ENCODE measurements around the gene MRPL34.
A peak's percentile ranks its signal among the peaks of the same experiment; 100 is the strongest.
"Not testable (repeated sequence)": the region's sequence is repeated elsewhere in the genome, so short reads cannot be mapped to it uniquely, and the experiment has no call there.

The MRPL34 gene

DNA sequence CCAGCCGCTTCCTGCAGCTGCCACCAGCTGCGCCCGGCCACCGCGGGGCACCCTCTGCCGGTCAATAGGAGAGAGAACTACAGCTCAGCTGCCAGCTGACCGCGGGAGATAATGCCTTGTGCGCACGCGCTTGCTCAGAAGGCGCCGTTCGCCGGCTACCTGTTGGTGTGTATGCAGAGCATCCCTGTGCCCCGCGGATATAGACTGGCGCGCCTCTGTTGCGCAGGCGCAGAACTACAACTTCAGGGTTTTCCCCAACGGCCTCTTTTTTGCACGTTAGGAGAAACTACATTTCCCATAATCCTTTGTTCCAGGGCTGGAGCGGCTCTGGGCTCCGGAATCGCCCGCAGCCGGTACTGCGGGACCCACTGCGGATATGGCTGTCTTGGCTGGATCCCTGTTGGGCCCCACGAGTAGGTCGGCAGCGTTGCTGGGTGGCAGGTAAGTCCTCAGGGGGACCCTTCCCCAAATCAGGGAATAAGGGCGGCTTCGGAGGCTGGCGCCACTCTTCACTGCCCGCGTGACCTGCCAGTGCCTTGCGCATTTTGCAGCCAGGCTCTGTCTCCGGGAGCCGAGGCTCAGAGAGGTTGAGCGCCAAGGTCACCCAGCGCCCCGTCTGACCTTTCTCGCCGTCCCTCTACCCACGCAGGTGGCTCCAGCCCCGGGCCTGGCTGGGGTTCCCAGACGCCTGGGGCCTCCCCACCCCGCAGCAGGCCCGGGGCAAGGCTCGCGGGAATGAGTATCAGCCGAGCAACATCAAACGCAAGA is at the start of gene MRPL34:
Gene MRPL34 (plus strand): TSS at position 356 of the 768 bp plus-strand sequence. CDS start 21 bp downstream, at position 377.
- peak; percentile 74 for DNase-seq (ENCODE audit: low read depth)

DNA sequence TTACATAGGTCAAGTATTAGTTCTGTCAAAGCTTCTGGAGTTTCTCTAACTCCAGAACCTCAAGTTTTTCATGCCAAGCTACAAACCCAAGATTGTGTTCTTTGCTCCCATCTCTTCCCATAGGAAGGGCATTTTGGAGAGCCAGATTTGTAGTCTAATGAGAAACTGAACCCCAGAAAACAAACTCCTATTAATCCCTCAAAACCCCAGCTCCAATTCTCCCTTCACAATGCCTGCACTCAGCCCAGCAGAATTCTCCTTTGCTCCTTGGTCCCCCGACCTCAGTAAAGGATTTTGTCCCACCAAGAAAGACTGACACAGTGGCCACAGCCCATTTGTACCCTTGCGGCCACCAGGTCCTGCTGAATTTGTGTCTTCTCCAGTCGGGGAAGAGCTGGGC is 49.5 kb upstream of the MRPL34 start:
- DNase-seq (ENCODE audit: low read depth) = no peak

DNA sequence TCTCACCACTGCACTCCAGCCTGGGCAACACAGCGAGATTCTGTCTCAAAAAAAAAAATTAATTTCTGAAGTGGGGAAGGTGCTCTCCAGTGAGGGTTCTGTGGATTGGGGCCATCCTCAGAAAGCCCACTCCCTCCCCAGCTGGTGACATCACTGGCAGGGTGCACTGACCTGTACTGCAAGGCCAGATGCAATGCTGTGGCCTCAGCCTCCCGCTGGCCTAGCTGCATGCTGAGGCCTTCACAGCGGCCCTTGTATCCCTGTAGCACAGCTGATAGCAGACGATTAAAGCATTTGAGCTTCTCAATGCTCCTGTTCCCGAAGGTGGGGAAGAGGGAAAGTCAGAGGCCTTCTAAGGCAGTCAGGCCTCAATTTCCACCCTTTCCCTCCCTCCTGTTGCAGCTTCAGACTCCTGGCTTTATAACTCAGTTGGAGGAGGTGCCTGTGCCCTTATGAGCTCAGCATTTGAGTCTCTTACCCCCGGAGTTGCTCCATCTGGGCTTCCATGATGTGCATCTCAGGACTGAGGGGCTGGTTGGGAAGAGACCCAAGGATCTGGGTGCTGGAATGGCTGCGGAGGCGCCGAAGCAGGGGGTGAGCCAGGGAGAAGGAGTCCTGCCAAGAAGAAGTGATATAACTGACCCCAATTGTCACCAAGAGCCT is 46.4 kb upstream of the MRPL34 start:
- DNase-seq (ENCODE audit: low read depth) = no peak

DNA sequence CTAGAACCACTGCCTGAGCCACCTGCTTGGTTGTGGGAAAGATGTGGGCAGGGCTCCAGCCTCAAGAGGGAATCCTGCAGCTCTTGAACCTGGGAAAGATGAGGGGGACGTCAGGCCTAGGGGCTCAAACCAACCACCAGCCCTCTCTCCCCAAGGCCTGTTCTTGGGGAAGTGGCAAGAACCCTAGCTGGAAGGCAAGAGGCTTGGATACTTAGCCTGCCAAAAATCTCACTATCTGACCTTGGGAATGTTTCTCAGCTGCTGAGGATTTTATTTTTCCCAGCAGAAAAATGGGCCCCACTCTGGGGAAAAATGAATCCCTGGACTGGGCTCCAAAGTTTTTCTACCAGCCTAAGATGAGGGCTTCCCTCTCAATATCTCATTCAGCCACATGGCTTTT is 45.7 kb upstream of the MRPL34 start:
- DNase-seq (ENCODE audit: low read depth) = no peak

DNA sequence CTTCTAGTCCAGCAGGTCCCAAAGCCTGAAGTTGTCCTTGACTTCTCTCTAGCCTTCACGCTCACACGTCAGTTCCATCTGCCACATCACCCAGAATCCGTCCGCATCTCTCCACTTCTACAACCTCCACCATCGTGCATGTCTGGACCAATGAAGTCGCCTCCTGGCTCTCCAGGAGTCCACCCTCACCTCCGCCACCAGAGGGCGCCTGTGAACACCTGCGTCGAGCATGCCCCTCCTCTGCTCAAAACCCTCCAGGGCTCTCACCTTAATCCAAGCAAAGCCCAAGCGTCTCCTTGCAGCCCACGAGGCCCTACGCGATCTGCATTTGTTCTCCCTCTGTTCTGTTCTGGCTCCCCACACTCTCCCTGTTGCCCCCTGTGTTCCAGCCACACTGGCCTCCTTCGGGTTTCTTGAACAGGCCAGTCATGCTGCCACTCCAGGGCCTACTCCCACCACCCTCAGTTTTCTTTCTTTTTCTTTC is 44.8 kb upstream of the MRPL34 start:
- peak; percentile 80 for DNase-seq (ENCODE audit: low read depth)

DNA sequence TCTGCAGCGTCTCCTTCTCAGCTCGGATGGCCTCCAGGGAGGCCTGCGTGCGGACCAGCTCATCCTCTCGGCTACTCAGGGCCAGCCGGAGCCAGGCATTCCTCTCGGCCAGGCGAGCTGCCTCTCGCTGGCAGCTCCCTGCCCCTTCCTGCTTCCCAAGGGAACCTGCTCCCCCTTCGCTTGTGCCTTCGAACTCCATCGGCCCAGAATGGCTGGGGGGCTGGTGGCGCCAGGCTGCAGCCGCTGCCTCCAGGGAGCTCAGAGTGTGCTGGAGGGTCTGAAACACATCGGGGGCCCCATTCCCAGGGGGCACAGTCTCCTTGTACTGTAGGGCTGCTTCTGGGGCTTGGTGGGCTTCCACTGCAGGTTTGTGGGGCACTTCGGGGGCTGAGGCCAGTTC is 43.1 kb upstream of the MRPL34 start:
- no peak for DNase-seq (ENCODE audit: low read depth)

DNA sequence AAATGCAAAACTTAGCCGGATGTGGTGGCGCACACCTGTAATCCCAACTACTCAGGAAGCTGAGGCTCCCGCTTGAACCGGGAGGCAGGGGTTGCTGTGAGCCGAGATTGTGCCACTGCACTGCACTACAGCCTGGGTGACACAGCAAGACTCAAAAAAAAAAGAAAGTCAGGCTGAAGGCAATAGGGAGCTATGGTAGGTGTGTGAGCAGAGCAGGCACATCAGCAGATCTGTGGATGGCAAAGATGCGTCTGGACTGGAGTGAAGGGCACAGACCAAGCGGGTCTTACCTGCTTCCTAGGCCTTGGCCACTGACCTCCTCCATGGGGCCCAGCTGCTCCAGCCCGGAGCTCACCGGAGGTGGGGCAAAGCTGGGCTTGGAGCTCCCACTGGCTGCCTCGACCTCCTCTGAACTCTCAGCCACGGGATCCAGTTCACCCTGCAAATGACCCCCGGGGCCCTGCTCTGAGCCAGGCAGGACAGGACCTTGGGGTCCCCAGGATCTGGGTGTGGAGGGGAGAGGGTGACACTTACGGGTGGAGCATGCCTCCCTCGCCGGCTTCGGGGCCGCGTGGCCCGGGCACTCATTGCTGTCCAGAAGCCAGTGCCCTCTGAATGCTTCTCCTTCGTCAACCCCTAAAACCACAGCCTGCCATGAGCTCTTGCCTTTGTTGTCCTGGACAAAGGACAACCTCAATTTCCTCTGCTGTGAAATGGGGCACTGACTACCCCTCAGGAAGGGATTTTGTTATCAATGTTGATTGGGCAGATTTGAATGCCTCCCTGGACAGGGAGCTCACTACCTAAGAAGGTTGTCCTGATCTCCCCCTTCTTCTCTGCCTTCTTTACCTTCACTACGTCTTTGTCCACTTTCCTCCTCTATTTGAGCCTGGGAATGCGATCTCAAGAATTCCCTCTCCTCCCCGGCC is 41.7 kb upstream of the MRPL34 start:
- DNase-seq (ENCODE audit: low read depth) = no peak

DNA sequence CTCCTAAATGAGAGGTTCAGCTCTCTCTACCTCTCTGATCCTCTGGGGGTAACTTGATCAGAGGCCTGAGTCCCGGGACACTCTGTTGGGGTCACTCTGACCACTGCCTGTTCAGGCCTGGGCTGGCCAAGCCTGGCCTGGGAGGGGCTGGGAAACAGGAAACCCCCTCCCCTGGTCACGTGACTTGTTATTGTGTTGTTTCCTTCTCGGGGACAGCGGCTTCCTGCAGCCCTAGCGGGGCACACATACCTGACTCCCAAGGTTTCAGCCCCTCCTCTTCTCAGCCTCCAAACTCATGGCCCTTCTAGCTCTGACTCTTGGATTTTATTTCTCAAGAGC is 41.1 kb upstream of the MRPL34 start, which contains the start of gene USHBP1:
Gene USHBP1 (minus strand): TSS at position 105 of the 339 bp plus-strand sequence. CDS start 446 bp downstream, outside the sequence.
- DNase-seq (ENCODE audit: low read depth) = no peak

DNA sequence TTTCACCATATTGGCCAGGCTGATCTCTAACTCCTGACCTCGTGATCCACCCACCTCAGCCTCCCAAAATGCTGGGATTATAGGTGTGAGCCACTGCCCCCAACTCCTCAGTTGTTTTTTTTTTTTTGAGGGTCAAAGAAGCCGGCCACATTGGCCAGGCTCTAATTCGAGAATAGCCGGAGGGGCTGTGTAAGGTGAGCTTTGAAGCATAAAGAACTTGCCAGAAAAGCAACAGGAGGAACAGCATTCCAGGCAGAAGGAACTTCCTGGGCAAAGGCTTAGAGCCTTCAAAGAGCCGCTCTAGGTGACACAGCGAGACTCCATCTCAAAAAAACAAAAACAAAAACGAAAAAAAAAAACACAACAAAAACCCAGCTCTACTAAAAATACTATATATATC is 39.6 kb upstream of the MRPL34 start:
- no peak for DNase-seq (ENCODE audit: low read depth)

DNA sequence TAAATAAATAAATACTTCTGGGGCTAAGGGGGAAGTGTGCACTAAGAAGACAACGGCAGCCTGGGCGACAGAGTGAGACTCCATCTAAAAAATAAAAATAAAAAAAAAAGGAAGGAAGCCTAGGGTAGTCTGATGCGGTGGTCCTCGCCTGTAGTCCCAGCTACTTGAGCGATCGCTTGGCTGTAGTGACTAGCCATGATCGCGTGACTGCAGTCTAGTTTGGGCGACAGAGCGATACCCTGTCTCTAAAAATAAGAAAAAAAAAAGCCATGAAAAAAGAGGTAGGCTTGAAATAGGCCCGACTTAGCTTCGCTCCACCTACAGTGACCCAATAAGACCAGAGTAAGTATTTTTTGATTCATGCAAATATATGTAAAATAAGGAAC is 39.1 kb upstream of the MRPL34 start:
- no peak for DNase-seq (ENCODE audit: low read depth)

DNA sequence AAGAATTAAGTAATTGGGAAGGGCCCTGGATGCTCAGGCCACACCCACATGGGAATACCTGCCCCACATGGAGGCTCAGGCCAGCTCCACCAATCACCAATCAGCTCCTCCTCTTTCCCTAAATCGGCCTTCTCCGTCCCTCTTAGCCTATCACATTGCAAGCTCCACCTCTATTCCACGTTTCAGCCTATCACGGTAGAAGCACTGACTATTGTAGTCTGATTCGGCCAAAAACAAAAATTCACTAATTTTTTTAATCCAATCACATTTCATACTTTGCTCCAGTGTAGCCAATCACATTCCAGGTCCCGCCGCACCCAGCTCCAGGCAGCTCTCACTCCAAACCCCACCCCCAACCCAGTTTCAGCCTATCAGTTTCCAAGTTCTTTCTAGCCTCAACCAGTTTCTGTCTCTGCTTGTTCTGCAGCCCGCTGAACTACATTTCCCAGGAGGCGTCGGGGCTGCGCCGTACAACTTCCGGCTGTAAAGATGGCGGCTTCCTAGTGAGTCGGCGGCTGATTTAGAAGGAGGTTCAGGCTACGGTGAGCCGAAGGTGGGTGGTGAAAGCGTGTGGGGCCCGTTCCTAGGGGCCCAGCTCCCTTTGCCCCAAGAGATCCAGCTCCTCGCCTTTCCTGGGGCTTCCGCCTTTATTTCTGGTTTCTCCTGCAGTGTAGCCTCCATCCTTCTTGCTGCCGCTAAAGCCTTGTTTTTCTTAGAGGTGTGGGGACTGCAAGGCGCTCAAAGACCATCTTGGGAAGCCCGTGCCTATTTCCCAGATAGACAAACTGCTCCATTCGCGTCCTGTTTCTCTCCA is 38.5 kb upstream of the MRPL34 start, which contains the start of gene BABAM1:
Gene BABAM1 (plus strand): TSS at position 469 of the 814 bp plus-strand sequence. CDS start 1,364 bp downstream, outside the sequence.
- peak; percentile 69 for DNase-seq (ENCODE audit: low read depth)

DNA sequence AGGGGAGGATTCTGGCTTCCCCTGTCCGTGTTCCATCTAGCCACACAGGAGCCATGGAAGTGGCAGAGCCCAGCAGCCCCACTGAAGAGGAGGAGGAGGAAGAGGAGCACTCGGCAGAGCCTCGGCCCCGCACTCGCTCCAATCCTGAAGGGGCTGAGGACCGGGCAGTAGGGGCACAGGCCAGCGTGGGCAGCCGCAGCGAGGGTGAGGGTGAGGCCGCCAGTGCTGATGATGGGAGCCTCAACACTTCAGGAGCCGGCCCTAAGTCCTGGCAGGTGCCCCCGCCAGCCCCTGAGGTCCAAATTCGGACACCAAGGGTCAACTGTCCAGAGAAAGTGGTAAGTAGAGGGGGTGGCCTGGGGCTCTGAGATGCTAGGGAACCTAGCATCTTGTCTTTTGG is 36.9 kb upstream of the MRPL34 start:
- DNase-seq (ENCODE audit: low read depth) = no peak

DNA sequence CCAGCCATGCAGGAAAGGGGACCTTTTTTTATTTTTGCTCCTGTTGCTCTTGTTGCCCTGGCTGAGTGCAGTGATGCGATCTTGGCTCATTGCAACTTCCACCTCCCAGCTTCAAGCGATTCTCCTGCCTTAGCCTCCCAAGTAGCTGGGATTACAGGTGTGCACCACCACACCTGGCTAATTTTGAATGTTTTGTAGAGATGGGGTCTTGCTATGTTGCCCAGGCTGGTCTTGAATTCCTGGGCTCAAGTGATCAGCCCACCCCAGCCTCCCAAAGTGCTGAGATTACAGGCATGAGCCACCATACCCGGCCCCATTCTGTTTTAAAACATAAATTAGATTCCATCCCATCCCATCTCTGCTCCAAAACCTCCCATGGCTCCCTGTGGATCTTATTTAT is 30.8 kb upstream of the MRPL34 start:
- DNase-seq (ENCODE audit: low read depth) = not testable (repeated sequence)

DNA sequence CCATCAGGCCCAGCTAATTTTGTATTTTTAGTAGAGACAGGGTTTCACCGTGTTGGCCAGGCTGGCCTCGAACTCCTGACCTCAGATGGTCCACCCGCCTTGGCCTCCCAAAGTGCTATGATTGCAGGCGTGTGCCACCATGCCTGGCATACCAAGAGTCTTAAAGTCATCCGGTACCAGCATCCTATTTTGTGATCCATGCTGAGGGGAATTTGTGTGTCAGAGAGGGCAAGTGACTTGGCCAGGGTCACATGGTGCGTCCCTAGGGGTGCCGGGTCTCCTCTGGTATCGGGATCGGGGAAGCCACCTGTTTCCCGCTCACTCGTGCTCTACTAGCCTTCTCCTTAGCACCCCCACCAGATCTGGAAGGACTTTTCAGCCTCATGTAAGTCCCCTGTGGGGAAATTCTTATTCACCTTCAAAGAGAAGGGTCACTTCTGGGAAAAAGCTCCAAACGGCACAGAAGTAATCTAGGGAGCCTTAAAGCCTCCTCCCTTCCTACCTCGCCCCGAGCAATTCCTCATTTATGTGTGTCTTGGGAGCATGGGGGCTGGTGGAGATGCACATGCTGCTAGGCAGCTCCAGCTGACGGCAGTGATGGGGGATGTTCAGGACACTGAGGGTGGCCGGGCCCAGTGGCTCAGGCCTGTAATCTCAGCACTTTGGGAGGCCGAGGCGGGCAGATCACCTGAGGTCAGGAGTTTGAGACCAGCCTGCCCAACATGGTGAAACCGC is 30.1 kb upstream of the MRPL34 start:
- DNase-seq (ENCODE audit: low read depth) = no peak

DNA sequence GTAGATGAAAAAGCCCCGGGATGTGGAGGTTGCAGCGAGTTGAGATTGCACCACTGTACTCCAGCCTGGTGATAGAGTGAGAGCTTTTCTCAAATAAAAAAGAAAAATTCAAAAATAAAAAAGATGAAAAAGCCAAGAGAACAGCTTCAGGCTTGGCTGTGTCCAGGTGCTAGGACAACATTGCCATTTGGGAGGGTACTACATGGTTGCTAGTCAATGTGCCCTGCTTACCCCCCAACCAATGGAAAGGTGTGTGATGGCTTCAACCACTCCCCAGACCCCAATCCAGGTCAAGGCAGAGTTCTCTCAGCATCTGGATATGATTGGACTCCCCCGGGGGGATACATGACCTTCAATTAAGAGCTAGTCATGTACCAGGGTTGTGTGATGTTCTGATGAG is 26.2 kb upstream of the MRPL34 start:
- no peak for DNase-seq (ENCODE audit: low read depth)

DNA sequence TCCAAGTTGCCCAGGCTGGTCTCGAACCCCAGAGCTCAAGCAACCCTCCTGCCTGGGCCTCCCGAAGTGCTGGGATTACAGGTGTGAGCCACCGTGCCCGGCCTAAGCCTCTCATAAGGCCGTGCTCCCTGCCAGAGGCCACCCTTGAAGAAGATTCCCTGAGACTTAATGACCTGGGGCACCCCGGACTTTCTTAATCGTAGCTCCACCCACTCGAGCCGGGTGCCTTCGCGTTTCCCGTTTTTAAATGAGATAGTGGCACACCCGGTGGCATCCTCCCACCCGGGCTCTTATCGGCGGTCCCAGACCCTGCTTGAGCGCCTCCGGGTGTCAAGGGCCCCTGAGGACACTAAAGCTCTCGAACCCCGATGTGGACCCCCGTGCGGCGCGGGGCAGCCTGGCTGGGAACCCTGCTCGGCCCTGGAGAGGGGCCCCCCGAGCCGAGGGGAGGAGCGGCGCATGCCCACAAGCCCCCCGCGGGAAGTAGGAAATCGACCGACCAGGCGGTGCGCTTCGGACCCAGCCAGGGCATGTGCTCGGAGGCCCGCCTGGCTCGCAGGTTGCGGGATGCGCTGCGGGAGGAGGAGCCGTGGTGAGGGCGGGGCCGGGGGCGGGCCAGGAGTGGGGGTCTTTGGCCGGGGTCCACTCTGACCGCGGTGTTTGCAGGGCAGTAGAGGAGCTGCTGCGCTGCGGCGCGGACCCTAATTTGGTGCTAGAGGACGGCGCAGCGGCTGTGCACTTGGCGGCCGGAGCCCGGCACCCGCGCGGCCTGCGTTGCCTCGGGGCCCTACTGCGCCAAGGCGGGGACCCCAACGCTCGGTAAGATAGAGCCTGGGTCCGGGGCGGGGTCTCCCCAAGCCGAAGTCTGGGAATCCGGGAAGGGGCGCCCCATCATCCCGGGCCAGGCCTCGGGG is 24.0 kb upstream of the MRPL34 start, which contains the start of gene ANKLE1:
Gene ANKLE1 (plus strand): TSS at position 511 of the 914 bp plus-strand sequence. CDS start 20 bp downstream, at position 531.
- DNase-seq (ENCODE audit: low read depth) = peak; percentile 33

DNA sequence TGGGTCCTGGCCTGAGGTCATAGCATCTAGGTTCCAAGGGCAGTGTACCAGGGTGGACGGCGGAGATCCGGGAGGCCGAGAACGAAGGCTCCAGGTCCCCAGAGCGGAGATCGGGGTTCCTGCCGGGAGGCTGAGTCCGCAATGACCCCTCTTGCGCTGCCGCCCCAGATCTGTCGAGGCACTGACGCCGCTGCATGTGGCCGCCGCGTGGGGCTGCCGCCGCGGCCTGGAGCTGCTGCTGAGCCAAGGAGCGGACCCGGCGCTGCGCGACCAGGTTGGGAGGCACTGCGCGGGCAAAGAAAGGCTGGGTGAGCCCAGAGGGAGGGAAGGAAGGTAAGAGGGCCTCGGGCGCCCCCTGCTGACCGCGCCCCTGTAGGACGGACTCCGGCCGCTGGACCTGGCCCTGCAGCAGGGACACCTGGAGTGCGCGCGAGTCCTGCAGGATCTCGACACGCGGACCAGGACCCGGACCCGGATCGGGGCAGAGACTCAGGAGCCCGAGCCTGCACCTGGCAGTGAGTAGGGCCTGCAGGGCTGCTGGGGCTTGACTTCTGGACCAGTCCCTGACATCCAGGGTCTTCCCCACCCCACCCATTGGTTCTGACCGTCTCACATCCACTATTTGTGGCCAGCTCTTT is 23.1 kb upstream of the MRPL34 start:
- DNase-seq (ENCODE audit: low read depth) = peak; percentile 64

DNA sequence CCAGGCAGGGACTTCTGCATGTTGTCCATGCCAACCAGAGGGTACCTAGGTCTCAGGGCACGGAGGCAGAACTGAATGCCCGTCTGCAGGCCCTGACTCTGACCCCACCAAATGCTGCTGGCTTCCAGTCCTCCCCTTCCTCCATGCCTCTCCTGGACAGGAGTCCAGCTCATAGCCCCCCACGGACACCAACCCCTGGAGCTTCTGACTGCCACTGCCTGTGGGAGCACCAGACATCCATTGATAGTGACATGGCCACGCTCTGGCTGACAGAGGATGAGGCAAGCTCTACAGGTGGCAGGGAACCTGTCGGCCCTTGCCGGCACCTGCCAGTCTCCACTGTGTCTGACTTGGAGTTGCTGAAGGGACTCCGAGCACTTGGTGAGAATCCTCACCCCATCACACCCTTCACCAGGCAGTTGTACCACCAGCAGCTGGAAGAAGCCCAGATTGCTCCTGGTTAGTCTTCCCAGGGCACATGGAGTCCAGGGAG is 22.1 kb upstream of the MRPL34 start:
- no peak for DNase-seq (ENCODE audit: low read depth)
